ENCODE data around the gene RARB. TPM values are rescaled to one million over a fixed set of nuclear protein-coding genes. Genes with fewer than 3 reads are reported as not detected.

The RARB gene
- total and polyA plus RNA-seq, 7 donors, result 1.2 to 18.5 (median 8.3) TPM

- Histone ChIP-seq H3K4me3 (no peak overlapping the region), H3K36me3 (no peaks in the 10 kb centered on the region), H3K9me3 (no peaks in the 10 kb centered on the region), H3K27me3 (no peaks in the 10 kb centered on the region), H3K4me1 (peaks cover 0 to 9% (median 3%) of the 10 kb centered on the region in 4 donors), H3K27ac (no peak overlapping the region)
- intact Hi-C loops (cut with DNase I), result no loop called here
- TF ChIP-seq, protein P1, sequence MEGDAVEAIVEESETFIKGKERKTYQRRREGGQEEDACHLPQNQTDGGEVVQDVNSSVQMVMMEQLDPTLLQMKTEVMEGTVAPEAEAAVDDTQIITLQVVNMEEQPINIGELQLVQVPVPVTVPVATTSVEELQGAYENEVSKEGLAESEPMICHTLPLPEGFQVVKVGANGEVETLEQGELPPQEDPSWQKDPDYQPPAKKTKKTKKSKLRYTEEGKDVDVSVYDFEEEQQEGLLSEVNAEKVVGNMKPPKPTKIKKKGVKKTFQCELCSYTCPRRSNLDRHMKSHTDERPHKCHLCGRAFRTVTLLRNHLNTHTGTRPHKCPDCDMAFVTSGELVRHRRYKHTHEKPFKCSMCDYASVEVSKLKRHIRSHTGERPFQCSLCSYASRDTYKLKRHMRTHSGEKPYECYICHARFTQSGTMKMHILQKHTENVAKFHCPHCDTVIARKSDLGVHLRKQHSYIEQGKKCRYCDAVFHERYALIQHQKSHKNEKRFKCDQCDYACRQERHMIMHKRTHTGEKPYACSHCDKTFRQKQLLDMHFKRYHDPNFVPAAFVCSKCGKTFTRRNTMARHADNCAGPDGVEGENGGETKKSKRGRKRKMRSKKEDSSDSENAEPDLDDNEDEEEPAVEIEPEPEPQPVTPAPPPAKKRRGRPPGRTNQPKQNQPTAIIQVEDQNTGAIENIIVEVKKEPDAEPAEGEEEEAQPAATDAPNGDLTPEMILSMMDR (IDR thresholded peaks at IDR 0.05), result no peak
- TF ChIP-seq POLR2A (IDR thresholded peaks at IDR 0.05) (no peak), EP300 (IDR thresholded peaks at IDR 0.05) (no peak), POLR2AphosphoS5 (IDR thresholded peaks at IDR 0.05) (no peak)
- no peak for DNase-seq
- WGBS, 2 donors, result 91 to 97% methylated on average over 3 of the region's 3 CpGs
These were observed 124.2 kb downstream of the RARB start for GRCh38 chr3:25552251-25552650.

GRCh38 chr3:25554376-25554775 lies 126.3 kb downstream of the RARB start:
- Histone ChIP-seq H3K9me3 (no peaks in the 10 kb centered on the region), H3K4me3 (no peak overlapping the region), H3K36me3 (no peaks in the 10 kb centered on the region), H3K27me3 (no peaks in the 10 kb centered on the region), H3K4me1 (peaks cover 0 to 13% (median 5%) of the 10 kb centered on the region in 4 donors), H3K27ac (no peak overlapping the region)
- intact Hi-C loops (cut with DNase I), result no loop called here
- 84 to 92% methylated on average over 7 of the region's 7 CpGs for WGBS, 2 donors
- DNase-seq, result no peak
- TF ChIP-seq, protein P1 (IDR thresholded peaks at IDR 0.05), result no peak
- TF ChIP-seq EP300 (IDR thresholded peaks at IDR 0.05), result no peak
- TF ChIP-seq POLR2AphosphoS5 (IDR thresholded peaks at IDR 0.05), result no peak
- TF ChIP-seq POLR2A (IDR thresholded peaks at IDR 0.05), result no peak

DNA sequence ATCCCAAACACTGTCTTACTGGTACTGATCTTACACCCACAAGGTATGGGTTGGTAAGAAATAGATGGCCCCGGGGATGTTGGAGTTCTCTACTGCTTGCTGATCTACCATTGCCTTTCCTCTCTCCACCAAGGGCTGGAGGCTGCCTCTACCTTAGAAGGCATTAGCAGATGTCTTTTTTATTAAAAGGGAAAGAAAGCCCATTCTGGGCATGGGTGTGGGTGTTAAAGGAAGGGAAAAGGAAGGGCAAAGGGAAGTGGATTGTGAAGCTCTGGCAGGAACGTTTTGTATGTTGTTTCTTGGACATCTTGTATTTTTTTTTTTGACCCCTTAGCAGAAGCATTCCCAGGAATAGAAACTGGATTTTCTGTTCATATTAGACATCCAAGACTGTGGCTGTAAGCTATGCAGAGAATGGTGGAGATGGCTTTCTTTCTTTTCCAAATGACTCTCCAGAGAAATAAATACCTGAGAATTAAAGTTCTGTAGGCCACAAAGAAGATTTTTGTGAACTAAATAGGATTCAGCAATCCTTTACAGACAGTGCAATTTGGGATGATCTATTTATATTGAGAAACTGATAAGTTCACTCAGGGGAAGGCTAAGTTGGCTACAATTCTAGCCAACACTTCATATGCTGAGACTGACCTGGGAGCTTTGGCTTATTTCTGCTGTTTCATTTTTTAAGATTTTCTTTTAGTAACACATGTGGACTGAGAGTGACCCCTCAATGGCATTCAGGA lies 127.8 kb downstream of the RARB start:
- no peaks in the 10 kb centered on the region for H3K9me3 ChIP-seq
- H3K4me3 ChIP-seq, result no peak overlapping the region
- H3K27ac ChIP-seq, result peak overlapping the region in 2 of 4 donors; percentile 0 to 36
- intact Hi-C loops (cut with DNase I), result no loop called here
- peaks cover 0 to 13% (median 5%) of the 10 kb centered on the region in 4 donors for H3K4me1 ChIP-seq
- TF ChIP-seq, protein P1 (IDR thresholded peaks at IDR 0.05), result no peak
- TF ChIP-seq POLR2AphosphoS5 (IDR thresholded peaks at IDR 0.05) (no peak), POLR2A (IDR thresholded peaks at IDR 0.05) (no peak), EP300 (IDR thresholded peaks at IDR 0.05) (no peak)
- 51 to 67% methylated on average over 2 of the region's 2 CpGs for WGBS, 2 donors
- no peaks in the 10 kb centered on the region for H3K36me3 ChIP-seq
- DNase-seq, result no peak
- H3K27me3 ChIP-seq, result no peaks in the 10 kb centered on the region

DNA sequence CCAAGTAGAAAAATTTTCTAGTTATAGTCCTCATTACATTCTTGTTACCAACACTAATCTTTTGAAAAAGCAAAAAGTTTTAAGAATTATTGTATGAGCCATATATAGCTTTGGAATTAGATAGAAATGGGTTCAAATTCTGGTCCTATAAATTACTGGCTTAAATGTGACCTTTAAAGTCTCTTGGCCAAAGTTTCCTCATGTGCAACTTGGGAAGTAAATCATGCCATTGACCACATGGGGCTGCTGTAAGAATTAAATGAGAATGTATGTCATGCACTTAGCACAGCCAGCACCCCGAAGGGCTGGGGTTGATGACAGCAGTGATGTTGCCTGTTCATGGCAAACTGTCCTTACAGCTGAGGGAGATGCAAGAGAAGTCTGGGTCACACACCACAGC lies 128.4 kb downstream of the RARB start:
- Histone ChIP-seq H3K9me3 (no peaks in the 10 kb centered on the region), H3K36me3 (no peaks in the 10 kb centered on the region), H3K4me3 (no peak overlapping the region), H3K27ac (peak overlapping the region in 2 of 4 donors; percentile 0 to 36), H3K4me1 (peaks cover 0 to 13% (median 5%) of the 10 kb centered on the region in 4 donors), H3K27me3 (no peaks in the 10 kb centered on the region)
- WGBS, 2 donors, result 70 to 72% methylated on average over 1 of the region's 1 CpG
- no peak for DNase-seq
- intact Hi-C loops (cut with DNase I), result no loop called here
- TF ChIP-seq POLR2A (IDR thresholded peaks at IDR 0.05) (no peak), POLR2AphosphoS5 (IDR thresholded peaks at IDR 0.05) (no peak), EP300 (IDR thresholded peaks at IDR 0.05) (no peak)
- TF ChIP-seq, protein P1 (IDR thresholded peaks at IDR 0.05), result no peak
